Measurements from ENCODE around the gene RPL38.

RPL38 gene

GRCh38 chr17:74233937-74234336 lies 30.5 kb downstream of the RPL38 start:
- no peak for TF ChIP-seq CTCF (IDR thresholded peaks at IDR 0.05; ENCODE audit: borderline replicate concordance, insufficient read depth, low read depth, low read length)
- no peak overlapping the region for H3K4me3 ChIP-seq (ENCODE audit: low read depth, low read length)

GRCh38 chr17:74234486-74234885 lies 31.0 kb downstream of the RPL38 start:
- no peak for TF ChIP-seq CTCF (IDR thresholded peaks at IDR 0.05; ENCODE audit: borderline replicate concordance, insufficient read depth, low read depth, low read length)
- H3K4me3 ChIP-seq (ENCODE audit: low read depth, low read length): no peak overlapping the region

GRCh38 chr17:74235040-74235581 lies 31.6 kb downstream of the RPL38 start:
- no peak overlapping the region for H3K4me3 ChIP-seq (ENCODE audit: low read depth, low read length)
- no peak for TF ChIP-seq CTCF (IDR thresholded peaks at IDR 0.05; ENCODE audit: borderline replicate concordance, insufficient read depth, low read depth, low read length)

- no peak for TF ChIP-seq CTCF (IDR thresholded peaks at IDR 0.05; ENCODE audit: borderline replicate concordance, insufficient read depth, low read depth, low read length)
- no peak overlapping the region for H3K4me3 ChIP-seq (ENCODE audit: low read depth, low read length)
Observed at GRCh38 chr17:74235911-74236371, 32.5 kb downstream of the RPL38 start.

GRCh38 chr17:74237321-74237720 lies 33.8 kb downstream of the RPL38 start:
- H3K4me3 ChIP-seq (ENCODE audit: low read depth, low read length): no peak overlapping the region
- no peak for TF ChIP-seq CTCF (IDR thresholded peaks at IDR 0.05; ENCODE audit: borderline replicate concordance, insufficient read depth, low read depth, low read length)

- TF ChIP-seq CTCF (IDR thresholded peaks at IDR 0.05; ENCODE audit: borderline replicate concordance, insufficient read depth, low read depth, low read length): no peak
Observed at GRCh38 chr17:74239172-74239571, 35.7 kb downstream of the RPL38 start.

GRCh38 chr17:74240618-74241205 lies 37.2 kb downstream of the RPL38 start:
- no peak for TF ChIP-seq CTCF (IDR thresholded peaks at IDR 0.05; ENCODE audit: borderline replicate concordance, insufficient read depth, low read depth, low read length)
- no peak overlapping the region for H3K4me3 ChIP-seq (ENCODE audit: low read depth, low read length)

More at GRCh38 chr17:74239172-74239571, 35.7 kb downstream of the RPL38 start:
- no peak overlapping the region for H3K4me3 ChIP-seq (ENCODE audit: low read depth, low read length)
